ENCODE results near the gene SPPL2A.
"Not testable (repeated sequence)": the region's sequence is repeated elsewhere in the genome, so short reads cannot be mapped to it uniquely, and the experiment has no call there.

SPPL2A gene

DNA sequence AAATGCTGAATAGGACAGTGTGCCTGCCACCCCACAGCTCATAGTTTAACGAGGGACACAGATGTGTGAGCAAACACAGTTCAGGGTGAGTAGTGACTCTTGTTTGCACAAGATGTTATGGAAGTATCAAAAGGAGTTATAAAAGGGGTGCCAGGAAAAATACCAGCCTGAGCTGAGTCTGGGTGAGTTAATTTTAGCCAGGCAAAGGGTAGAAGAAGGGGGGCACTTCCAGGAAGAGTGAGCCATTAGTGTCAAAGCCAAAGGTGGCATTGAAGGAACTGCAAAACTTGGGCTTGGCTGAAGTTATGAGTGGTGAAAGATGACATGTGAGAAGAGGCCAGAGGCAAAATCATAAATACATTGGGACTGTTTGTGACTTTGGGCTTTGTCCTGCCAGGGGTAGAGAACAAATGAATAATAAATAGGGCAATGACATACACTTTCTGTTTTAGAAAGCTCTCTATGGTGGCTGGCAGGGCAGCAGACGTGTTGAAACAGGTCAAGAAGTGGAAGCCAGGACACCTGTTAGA, 1.9 kb upstream of the SPPL2A start:
- DNase-seq = no peak

DNA sequence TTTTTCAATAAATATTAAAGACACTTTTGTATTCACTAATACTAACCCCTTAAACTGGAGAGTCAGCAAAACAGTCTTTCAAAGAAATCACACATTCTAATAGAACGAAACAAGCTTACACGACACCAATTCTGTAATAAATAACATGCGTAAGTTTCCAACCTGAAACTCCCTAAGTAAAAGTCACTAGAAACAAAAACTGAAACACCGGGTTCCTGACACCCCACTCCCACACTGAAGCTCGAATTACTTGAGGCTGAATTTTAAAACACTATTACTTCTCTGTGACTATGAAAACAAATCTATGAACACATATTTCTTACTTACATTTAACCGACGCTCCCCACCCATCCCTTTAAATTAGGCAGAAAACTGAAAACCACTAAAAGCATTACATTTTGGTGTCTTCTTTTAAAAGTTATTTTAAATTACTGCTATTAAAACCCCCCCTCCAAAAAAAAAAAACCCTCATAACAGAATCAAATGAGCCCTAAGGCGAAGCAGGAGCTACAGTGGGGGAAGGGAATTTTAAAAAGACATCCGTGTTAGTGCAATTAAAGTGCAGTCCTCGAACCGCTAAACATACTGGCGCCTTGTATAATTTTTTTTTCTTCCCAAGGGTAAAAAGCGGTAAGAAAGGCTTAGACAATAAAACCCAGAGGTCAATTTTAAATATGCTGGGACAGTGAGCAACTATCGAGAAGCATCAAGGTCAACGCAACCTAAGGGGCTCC, 878 bp downstream of the SPPL2A start:
- DNase-seq = peak; percentile 72 to 88

DNA sequence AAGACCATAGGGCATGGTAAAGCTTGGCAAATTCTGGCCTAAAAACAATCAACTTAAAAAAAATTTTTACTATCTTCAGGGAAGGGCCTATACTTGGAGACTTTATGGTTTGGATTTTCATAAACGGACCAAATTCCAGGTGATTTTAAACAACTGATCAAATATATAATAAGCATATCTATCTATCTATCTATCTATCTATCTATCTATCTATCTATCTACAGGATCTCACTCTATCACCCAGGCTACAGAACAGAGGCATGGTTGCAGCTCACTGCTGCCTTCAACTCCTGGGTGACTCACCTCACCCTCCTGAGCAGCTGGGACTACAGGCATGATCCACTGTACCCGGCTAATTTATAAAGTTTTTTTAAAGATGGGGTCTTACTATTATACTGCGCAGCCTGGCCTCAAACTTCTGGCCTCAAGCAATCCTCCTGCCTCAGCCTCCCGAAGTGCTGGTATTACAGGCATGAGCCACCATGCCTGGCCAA, 6.7 kb downstream of the SPPL2A start:
- DNase-seq = no peak

DNA sequence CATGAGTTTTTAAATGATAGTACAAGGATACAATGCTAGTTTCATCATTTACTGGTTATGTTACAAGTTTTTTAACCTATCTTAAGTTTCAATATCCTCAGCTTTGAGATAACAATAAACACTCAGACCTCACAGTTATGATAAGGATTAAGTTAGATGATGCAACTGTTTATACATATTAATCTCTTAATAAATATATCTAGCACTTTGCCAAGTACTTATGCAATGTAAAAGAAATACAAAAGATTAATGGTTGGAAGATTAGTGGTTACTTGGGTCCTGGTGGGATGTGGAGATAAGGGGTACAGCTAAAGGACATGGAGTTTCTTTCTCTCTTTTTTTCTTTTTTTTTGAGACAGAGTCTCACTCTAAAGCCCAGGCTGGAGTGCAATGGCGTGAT, 12.0 kb downstream of the SPPL2A start:
- DNase-seq = no peak

DNA sequence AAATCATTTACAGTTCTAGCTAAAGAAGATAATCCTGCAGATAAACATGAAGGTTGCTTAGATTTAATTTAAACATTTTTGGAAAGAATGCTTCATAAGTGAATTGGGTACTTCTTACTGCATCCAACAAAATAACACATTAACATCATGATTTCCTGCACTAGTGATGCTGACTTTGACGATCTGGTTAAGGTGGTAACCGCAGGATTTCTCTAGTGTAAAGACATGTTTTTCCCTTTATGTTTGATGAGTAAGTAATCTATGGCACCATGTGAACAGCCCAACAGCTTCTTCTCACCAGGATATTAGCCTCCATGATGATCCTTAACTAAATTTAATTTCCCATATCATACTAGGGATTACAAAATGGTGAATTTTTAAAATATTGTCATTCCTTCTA, 14.1 kb downstream of the SPPL2A start:
- no peak for DNase-seq

DNA sequence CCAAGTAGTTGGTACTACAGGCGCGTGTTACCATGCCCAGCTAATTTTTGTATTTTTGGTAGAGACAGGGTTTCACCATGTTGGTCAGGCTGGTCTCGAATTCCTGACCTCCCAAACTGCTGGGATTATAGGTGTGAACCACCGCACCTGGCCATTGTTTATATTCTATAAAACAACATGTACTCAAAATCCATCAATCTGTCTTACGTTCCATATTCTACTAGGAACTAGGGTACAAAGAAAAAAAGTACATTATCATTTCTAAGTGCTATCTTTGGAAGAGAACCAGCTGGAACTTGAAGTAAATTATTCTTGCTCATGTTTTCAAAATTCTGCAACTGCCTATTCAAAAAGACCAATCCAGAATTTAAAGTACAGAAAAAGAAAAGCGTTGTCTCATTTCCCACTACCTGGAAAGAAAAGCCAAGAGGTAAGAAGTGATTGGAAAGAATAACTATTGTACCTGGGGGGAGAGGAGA, 15.2 kb downstream of the SPPL2A start:
- DNase-seq = no peak

DNA sequence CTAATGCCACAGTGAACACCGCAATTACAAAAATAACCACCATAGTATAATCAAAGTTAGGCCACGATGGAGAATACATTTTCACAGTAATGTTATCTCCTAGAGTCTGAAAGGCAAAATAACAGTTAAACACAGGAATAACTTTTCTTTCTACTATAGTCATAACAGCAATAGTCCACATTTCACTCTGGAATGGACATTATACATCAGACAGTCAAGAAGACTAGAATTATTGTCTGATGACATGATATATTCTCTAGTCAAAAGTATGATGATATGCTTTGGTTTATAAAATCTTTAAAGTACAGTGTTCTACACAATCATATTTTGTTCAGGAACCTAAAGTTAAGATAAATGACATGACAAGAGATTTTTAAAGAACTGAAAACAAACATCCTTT, 18.0 kb downstream of the SPPL2A start:
- DNase-seq = no peak

DNA sequence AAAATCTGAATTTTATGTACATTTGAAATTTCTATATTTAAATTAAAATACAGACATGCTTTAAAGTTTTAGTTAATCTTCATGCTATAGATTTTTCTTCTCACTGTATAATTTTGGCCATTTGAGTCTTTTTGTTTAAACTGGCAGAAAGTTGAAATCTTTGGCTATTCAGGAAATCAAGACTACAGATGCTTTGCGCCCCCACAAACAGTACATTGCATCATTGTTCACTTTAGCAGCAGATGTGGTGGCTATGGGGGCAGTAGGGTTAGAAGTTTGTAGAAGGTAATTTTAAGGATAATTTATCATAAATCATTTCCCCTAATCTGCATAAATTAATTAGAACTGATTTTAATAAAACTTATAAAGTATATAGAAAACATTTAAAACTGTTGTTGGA, 20.9 kb downstream of the SPPL2A start:
- peak; percentile 58 to 63 for DNase-seq

DNA sequence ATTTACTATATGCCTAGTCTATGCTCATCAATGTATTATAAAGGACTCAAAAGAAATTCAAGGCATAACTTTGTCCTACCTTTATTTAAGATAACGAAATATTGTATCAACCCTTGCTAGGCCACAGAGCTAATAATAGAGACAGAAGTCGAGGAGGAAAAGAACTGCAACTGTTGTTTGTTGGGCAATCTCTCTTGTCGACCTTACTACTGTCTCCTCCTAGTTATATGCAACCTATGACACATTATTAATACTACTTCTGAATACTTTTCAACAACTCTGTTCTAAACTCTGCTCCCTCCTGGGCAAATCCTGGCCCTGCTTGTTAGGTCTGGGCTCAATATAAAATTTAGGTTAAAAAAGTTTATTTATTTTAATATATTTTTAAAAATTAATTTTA, 24.6 kb downstream of the SPPL2A start:
- DNase-seq = peak; percentile 49 to 54

DNA sequence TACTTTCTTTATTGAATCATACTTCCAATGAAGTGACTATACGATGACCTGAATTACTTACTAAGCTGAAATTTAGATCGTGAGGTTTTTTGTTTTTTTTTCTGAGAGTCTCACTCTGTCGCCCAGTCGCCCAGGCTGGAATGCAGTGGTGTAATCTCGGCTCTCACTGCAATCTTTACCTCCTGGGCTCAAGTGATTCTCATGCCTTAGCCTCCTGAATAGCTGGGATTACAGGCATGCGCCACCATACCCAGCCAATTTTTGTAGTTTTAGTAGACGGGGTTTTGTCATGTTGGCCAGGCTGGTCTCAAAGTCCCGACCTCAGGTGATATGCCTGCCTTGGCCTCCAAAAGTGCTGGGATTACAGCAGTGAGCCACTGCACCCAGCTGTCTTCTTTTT, 28.7 kb downstream of the SPPL2A start:
- DNase-seq = no peak

DNA sequence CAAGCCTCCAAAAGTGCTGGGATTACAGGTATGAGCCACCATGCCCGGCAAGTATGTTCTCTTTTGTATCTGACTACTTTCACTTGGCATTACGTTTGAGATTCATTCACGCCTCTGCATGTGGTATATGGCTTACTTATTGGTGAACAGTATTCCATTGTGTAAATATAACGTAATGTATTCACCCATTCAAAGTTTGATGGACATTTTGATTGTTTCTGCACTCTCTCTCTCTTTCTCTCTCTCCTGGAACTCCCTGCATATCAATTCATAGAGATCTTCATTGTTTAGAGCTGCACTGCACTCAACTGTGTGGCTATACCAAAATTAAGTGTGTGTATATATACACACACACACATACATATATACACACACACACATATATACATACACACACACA, 30.4 kb downstream of the SPPL2A start:
- DNase-seq = no peak

DNA sequence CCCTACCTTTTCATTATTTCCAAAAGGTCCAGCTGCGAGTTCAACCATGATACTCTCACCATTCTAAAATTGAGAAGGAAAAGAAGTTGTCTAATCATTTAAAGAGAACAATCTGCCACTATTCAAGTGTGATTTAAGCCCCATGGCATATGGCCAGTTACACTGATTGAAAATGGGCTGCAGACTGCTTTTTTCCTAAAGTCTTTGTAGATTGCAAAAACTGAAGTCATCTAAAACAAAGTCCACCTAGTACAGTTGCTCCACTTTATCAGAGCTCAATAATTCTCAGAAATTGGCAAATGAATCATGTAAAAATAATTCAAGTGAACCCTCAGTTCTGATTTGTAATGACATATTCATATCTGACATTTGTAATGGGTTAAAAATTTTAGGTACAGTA, 39.2 kb downstream of the SPPL2A start:
- no peak for DNase-seq

DNA sequence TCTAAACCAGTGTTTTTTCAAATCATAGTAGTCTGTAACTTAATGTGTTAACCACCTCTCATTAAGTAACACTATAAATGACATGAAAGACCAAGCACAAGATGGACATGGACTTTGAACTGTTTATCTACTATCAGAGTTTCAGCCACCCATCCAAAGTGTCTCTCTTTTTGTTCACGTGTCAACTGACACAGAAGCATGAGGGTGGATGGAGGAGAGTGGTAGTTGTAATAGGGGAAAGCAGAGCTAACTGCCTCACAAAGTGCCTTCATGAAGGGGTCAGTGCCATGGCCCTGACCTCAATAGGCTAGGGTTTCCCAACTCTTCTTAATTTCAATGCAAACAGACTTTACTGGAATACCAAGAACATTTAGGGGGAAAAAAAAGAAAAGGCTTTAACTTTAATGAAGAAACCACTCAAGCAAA, 46.8 kb downstream of the SPPL2A start:
- no peak for DNase-seq

DNA sequence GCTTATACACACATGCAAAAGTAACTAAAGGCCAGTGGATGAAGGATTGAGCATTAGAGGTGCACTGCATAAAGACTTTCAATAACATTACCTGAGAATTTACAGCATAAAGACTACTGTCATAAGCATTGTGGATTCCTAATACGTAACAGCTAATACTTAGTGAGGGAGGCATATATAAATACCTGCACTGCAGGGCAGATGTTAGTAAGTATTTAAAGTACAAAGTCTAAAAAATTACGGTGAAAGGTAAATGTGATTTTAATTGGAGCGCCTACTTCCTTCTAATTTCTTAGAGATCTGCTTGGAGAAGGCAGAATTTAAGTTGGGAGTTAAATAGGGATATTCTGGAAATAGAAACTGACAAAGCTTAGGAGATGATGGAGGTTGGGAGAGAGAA, 53.5 kb downstream of the SPPL2A start:
- DNase-seq = no peak

DNA sequence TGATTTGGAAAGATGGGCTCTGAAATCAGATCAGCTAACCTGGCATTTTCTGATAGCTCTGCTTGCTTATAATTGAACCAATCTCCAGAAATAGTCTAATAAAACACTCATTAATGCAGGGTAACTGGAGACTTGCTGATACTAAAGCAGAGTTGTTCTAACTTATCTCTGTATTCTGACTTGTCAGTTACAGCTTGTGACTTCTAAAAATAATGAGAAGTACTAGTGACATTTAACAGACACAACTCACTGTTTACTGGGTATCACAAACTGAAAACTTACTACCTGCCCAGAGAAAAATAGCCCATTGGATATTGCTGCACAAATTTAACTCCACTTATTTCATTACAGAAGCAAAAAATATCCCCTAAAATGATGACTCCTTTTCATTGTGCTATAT, 54.9 kb downstream of the SPPL2A start:
- DNase-seq = no peak

DNA sequence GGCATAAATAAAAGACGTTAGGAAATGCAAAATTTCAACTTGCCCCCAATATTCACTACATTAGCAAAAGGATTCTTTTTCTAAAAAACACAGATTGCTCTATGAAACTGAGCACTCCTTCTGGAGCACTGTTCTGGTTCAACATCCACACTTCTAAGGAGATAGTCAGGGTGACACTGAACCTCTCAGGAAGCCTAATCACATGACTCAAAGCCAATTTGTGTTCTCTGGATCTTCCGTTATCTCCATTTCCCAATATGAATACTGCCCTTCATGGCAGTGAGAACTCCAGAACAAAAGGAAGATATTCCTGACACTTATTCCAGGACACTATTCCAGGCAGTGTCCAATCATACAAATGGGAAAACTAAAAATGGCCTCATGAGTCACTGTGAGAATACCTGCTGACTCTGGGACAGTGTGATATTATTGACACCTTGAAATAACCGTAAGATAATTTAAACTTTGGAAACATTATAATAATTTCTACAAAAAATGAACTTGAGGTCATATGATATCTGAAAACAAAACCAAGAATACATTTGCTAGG, 57.6 kb downstream of the SPPL2A start:
- no peak for DNase-seq

DNA sequence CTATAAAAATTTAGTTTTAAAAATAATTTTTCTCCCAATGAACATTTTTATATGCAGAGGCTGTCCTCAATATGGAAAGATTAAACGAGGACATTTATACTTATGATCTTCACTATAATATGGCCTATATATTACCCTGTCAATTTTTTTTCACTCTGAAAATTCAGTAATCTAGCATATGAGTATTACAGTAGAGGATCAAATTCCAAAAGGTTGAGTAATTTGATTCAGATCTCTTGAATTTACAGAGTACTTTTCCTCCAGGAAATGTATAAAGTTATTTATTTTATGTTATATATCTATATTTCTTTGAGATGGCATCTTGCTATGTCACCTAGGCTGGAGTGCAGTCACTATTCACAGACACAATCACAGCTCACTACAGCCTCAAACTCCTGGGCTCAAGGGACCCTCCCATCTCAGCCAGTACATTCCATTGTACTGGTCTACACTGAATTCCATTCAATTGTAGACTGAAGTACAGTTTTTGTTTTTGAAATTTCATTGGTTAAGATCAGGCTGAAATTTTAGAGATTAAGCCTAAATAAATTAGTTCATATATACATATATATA, 62.7 kb downstream of the SPPL2A start:
- DNase-seq = no peak

DNA sequence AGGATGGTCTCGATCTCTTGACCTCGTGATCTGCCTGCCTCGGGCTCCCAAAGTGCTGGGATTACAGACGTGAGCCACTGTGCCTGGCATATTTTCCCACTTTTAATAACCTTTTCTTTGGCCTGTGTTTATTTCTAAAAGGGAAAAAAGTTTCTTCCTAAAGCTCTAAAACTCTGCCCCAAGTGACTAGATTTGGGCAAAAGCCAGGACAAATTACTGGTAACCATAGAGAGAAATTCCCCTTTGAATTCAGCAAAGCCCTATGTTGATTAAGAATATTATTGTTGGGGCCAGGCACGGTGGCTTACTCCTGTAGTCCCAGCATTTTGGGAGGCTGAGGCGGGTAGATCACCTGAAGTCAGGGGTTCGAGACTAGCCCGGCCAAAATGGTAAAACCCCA, 67.4 kb downstream of the SPPL2A start:
- DNase-seq = no peak

DNA sequence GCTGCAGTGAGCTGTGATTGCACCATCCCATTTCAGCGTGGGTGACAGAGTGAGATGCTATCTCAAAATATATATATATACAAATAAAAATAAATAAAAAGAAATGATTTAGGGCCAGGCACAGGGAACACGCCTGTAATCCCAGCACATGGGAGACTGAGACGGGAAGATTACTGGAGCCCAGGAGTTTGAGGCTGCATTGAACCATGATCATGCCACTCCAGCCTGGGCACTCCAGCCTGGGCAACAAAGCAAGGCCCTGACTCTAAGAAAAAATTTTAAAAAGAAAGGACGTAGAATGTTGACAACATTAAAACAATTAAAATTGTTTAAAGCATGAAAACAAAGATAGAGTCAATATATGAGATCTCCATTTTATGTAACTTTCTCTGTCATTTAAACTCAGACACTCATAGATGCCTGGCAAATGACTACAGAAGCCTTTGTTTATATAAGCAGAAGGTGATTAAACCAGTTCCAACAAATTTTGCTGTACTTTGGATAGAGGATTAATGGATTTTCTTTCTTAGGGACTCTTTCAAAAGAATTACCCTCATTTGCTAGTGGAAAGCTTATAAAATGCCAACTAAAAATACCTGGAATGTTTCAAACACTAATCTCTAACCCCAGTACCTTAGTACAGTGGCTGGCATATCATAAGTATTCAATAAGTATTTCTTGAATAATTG, 68.3 kb downstream of the SPPL2A start:
- DNase-seq = no peak

DNA sequence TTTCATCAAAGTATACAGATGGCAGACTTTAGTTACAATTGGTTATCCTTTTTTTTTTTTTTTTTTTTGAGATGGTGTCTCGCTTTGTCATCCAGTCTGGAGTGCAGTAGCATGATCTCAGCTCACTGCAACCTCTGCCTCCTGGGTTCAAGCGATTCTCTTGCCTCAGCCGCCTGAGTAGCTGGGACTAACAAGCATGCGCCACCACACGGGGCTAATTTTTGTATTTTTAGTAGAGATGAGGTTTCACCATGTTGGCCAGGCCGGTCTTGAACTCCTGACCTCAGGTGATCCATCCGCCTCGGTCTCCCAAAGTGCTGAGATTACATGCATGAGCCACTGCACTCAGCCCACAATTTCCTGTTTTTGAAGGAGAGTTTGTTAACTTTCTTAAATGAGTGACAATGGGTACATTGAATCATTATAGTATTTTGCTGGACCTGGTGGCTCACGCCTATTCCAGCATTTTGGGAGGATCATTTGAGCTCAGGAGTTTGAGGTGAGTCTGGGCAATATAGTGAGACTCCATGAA, 70.8 kb downstream of the SPPL2A start:
- not testable (repeated sequence) for DNase-seq

DNA sequence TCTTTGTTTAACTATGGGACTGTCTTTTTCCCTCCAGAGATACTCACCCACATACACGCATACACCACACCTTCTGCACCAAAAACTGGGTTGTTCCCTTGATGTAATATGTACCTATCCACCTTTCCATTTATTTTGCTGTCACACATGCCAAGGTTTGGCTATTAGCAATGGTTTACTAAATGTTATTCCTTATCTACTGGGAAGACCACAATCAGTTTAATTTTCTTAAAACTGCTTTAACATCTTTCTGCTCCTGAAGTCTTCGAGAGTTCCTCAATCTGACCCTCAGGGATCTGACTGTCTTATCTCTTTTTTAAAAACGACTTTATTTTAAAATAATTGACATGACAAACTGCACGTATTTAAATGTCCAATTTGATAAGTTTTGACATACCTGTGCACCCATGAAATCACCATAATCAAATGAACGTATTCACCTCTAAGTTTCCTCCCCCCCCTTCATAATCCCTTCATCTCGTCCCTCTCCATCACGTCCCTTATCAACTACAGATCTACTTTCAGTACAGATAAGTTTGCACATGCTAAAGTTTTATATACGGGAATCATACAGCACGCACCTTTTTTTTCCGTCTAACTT, 78.1 kb downstream of the SPPL2A start:
- peak in 1 of 2 experiments; percentile 54 for DNase-seq

DNA sequence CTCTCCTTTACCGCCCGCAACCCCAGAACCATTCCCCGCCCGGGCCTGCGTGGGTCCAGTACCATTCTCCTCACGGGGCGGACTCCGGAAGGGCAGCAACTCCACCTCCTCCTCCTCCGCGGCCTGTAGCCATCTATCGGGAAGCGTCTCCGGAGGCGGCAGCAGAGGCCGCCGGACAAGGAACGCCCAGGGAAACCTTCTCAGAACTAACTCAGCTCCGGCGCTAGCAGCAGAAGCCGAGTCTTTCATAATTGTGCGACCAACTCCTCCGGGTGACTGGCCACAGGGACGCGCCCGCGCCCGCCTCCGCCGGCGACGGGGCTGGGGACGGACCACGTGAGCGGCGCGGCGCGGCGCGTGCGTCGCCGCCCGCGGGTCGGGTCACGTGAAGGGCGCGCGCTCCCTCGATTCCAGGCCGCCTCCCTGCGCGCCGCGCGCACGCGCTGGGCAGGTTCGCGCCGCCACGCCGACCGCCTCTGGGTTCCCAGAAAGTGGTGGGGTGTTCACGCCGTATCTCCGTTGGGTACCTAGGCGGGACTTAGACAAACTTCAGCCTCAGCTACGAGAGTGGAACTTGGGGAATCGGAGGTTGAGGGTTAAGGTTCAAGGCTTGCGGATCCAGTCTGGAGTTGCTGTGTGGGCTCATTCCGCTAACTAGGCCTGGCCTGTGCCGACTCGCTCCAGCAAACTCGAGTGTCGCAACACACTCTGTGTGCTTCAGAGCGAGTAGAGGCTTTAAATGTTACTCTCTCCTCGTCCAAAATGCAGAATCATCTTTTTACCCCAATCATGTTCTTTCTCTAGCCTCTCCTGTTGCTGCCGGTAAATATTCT, 78.8 kb downstream of the SPPL2A start, which contains the start of gene TRPM7:
Gene TRPM7, minus strand, starts transcription at position 329 of the 833 bp plus-strand sequence. Its CDS starts 264 bp downstream, at position 65.
- peak; percentile 81 to 88 for DNase-seq
